NT2/D1 (cell line): ENCODE data around the gene PRKRA.
"Not testable (repeated sequence)": the region's sequence is repeated elsewhere in the genome, so short reads cannot be mapped to it uniquely, and the experiment has no call there.

Experiments used
- DNase-seq: peaks from one replicate; pipeline ENCODE4 v3.0.0-alpha.2; 2011; ENCODE audit warnings: low read depth, low spot score
- H3K27me3 ChIP-seq: 2 replicates; pipeline ENCODE4 v1.6.0; 2011; ENCODE audit warnings: mild to moderate bottlenecking; ENCODE audit not compliant: insufficient read length, insufficient read depth
- H3K36me3 ChIP-seq: 2 replicates; pipeline ENCODE4 v1.6.1; 2011; ENCODE audit warnings: mild to moderate bottlenecking, low read length, mixed read lengths; ENCODE audit not compliant: insufficient read depth, insufficient read length
- H3K4me1 ChIP-seq: 2 replicates; pipeline ENCODE4 v1.5.1; 2011; ENCODE audit not compliant: insufficient read depth, insufficient read length
- H3K4me3 ChIP-seq: 2 replicates; pipeline ENCODE4 v1.5.1; 2011; ENCODE audit warnings: low read depth; ENCODE audit not compliant: insufficient read length
- H3K9ac ChIP-seq: 2 replicates; pipeline ENCODE4 v1.6.0; 2011; ENCODE audit warnings: low read depth; ENCODE audit not compliant: insufficient read length
- H3K9me3 ChIP-seq: 2 replicates; pipeline ENCODE4 v1.5.1; 2011; ENCODE audit warnings: mild to moderate bottlenecking, low read length; ENCODE audit not compliant: insufficient read depth
- SUZ12 ChIP-seq: IDR thresholded peaks from 2 replicates; pipeline ENCODE4 v1.6.1; 2011; ENCODE audit not compliant: insufficient read length, insufficient read depth; ENCODE audit errors: extremely low read depth
- YY1 ChIP-seq: IDR thresholded peaks from 2 replicates; pipeline ENCODE4 v1.6.1; 2011; ENCODE audit not compliant: insufficient read length, insufficient read depth
- ZNF274 ChIP-seq: IDR thresholded peaks from 2 replicates; pipeline ENCODE4 v1.6.1; 2011; ENCODE audit warnings: mild to moderate bottlenecking, low read depth, low read length

PRKRA gene

DNA sequence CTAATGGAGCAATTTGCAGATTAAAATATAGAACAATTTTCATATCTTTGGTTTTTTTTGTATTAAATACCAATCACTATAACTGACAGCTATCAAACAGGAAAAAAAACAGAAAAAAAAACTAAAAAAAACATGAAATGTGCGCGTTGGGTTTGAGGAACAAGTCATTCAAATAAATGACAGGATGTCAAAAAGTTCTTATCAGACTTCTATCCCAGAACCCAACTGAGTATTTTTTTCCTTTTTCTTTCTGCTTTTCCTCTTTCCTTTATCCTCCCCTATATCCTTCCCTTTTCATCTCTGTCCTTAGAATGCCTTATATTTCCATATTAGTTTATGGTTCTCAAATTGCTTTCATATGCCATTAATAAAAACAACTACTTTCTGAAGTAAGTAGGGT is 14.3 kb downstream of the PRKRA start:
- Histone ChIP-seq H3K27me3 (no peaks in the 10 kb centered on the region), H3K4me1 (no peaks in the 10 kb centered on the region), H3K9me3 (no peaks in the 10 kb centered on the region), H3K36me3 (peaks cover 83% of the 10 kb centered on the region), H3K9ac (no peak overlapping the region), H3K4me3 (no peak overlapping the region)
- DNase-seq, result no peak
- TF ChIP-seq ZNF274 (no peak), YY1 (no peak), SUZ12 (no peak)

GRCh38 chr2:178429336-178429735 is 21.6 kb downstream of the PRKRA start:
- H3K4me3 ChIP-seq, result no peak overlapping the region
- peaks cover 18% of the 10 kb centered on the region for H3K9me3 ChIP-seq
- H3K27me3 ChIP-seq, result no peaks in the 10 kb centered on the region
- no peak for DNase-seq
- H3K4me1 ChIP-seq, result no peaks in the 10 kb centered on the region
- peaks cover 82% of the 10 kb centered on the region for H3K36me3 ChIP-seq
- H3K9ac ChIP-seq, result no peak overlapping the region
- TF ChIP-seq ZNF274 (no peak), SUZ12 (no peak), YY1 (no peak)

DNA sequence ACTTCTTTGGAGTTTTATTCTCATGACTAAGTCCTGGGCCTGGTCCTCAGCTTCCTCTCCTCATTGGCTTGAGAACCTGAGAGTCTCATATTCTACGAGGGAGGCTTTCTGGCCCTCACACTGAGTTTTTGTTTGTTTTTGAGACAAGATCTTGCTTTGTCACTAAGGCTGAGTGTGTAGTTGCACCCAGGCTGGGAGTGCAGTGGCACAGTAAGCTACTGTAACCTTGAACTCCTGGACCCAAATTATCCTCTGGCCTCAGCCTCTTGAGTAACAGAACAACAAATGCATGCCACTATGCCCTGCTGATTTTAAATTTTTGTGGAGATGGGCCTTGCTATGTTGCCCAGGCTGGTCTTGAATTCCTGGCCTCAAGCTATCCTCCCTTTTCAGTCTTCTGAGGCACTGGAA is 22.6 kb downstream of the PRKRA start:
- Histone ChIP-seq H3K36me3 (peaks cover 73% of the 10 kb centered on the region), H3K27me3 (no peaks in the 10 kb centered on the region), H3K4me1 (no peaks in the 10 kb centered on the region), H3K9me3 (peaks cover 21% of the 10 kb centered on the region), H3K9ac (no peak overlapping the region), H3K4me3 (no peak overlapping the region)
- DNase-seq, result no peak
- TF ChIP-seq YY1 (no peak), SUZ12 (no peak), ZNF274 (no peak)

GRCh38 chr2:178427458-178427857 is 23.5 kb downstream of the PRKRA start:
- no peaks in the 10 kb centered on the region for H3K4me1 ChIP-seq
- TF ChIP-seq YY1, result no peak
- TF ChIP-seq ZNF274, result no peak
- TF ChIP-seq SUZ12, result no peak
- H3K9ac ChIP-seq, result no peak overlapping the region
- no peak for DNase-seq
- peaks cover 21% of the 10 kb centered on the region for H3K9me3 ChIP-seq
- H3K27me3 ChIP-seq, result no peaks in the 10 kb centered on the region
- no peak overlapping the region for H3K4me3 ChIP-seq
- peaks cover 72% of the 10 kb centered on the region for H3K36me3 ChIP-seq

DNA sequence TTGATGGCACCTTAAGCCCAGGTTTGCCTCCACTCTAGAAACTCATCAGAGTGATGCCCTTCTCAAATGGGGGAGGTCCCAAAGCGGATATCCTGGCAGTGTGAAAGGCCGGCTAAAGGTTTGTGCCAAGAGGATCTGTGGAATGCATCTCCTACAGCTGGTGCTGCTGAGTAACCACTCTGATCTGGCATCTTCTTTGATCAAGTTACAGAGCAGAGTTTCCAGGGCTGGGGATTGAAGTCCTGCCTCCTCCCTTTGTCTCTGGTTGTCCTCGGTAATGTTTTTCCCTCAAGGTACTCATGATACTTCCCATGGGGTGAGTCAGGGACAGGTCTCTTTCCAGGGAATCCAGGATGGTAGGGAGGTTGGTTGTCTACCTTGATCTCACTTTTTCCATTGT is 24.6 kb downstream of the PRKRA start:
- peaks cover 21% of the 10 kb centered on the region for H3K9me3 ChIP-seq
- H3K4me1 ChIP-seq, result no peaks in the 10 kb centered on the region
- DNase-seq, result no peak
- no peaks in the 10 kb centered on the region for H3K27me3 ChIP-seq
- TF ChIP-seq ZNF274 (no peak), YY1 (no peak), SUZ12 (no peak)
- H3K36me3 ChIP-seq, result peaks cover 72% of the 10 kb centered on the region
- no peak overlapping the region for H3K4me3 ChIP-seq
- no peak overlapping the region for H3K9ac ChIP-seq

DNA sequence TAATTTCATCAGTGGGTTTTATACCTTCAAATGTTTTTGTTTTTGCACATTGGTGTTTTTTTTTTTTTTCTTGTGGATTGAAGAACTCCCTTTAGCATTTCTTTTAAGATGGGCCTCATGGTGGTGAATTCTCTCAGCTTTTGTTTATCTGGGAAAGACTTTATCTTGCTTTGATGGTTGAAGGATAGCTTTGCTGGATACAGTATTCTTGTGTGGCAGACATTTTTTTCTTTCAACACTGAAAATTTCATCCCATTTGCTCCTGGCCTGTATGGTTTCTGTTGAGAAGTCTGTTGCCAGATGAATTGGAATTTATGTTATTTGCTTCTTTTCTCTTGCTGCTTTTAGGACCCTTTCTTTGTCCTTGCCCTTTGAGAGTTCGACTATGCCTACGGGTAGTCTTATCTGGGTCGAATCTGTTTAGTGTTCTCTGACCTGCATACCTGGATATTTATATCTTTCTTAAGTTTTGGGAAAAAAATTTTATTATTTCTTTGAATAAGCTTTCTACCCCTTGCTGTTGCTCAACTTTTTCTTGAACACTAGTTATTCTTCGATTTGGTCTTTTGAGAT is 25.6 kb downstream of the PRKRA start:
- Histone ChIP-seq H3K9ac (no peak overlapping the region), H3K27me3 (no peaks in the 10 kb centered on the region), H3K36me3 (peaks cover 72% of the 10 kb centered on the region), H3K4me3 (no peak overlapping the region), H3K4me1 (no peaks in the 10 kb centered on the region), H3K9me3 (peaks cover 21% of the 10 kb centered on the region)
- DNase-seq, result no peak
- TF ChIP-seq YY1, result no peak
- TF ChIP-seq ZNF274, result no peak
- TF ChIP-seq SUZ12, result no peak

DNA sequence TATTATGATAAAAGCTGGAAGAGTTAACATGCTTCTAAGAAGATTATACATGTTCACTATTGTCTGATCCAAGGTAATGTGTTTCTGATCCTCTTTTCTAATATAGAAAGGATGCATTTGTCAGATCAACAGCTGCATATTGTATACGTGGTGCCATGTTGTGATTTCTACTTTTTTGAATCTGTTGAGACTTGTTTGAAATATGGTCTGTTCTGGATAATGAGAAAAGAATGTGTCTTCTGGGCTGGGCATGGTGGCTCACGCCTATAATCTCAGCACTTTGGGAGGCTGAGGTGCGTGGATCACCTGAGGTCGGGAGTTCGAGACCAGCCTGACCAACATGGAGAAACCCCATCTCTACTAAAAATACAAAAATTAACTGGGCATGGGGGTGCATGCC is 27.2 kb downstream of the PRKRA start:
- H3K27me3 ChIP-seq, DNase-seq, H3K4me1 ChIP-seq, H3K4me3 ChIP-seq, H3K9ac ChIP-seq: not testable (repeated sequence)
- Histone ChIP-seq H3K36me3 (peaks cover 67% of the 10 kb centered on the region), H3K9me3 (peaks cover 21% of the 10 kb centered on the region)

DNA sequence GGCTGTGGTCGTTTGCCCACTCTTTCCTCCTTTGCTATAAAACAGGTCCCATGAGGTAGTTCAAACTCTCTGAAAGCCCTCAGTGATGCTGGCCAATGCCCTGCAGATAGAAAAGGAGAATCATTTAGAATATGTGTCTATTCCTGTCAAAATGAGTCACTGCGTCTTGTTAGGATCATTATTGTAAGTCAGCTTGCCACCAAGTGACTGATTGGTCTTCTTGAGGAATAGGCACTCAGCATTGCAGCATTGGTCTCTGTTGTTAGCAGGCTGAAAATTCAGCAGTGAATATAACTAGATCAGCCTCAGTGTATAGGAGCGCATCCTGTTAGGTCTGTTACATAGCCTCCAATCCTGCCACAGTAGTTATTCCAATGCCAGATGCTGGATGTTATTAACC is 28.9 kb downstream of the PRKRA start:
- Histone ChIP-seq H3K36me3 (peaks cover 64% of the 10 kb centered on the region), H3K4me1 (no peaks in the 10 kb centered on the region), H3K9me3 (peaks cover 21% of the 10 kb centered on the region), H3K9ac (no peak overlapping the region), H3K27me3 (no peaks in the 10 kb centered on the region), H3K4me3 (no peak overlapping the region)
- no peak for DNase-seq
- TF ChIP-seq ZNF274 (no peak), SUZ12 (no peak)
